ENCODE data around the gene DNAJC16. TPM values are rescaled to one million over a fixed set of nuclear protein-coding genes. Genes with fewer than 3 reads are reported as not detected.

Gene DNAJC16
- total and polyA plus RNA-seq, 2 of the 13 experiments (the other 11 are each of a cell fraction or from before 2014, with no cell fraction given) = 11.4 to 15.4 TPM

DNA sequence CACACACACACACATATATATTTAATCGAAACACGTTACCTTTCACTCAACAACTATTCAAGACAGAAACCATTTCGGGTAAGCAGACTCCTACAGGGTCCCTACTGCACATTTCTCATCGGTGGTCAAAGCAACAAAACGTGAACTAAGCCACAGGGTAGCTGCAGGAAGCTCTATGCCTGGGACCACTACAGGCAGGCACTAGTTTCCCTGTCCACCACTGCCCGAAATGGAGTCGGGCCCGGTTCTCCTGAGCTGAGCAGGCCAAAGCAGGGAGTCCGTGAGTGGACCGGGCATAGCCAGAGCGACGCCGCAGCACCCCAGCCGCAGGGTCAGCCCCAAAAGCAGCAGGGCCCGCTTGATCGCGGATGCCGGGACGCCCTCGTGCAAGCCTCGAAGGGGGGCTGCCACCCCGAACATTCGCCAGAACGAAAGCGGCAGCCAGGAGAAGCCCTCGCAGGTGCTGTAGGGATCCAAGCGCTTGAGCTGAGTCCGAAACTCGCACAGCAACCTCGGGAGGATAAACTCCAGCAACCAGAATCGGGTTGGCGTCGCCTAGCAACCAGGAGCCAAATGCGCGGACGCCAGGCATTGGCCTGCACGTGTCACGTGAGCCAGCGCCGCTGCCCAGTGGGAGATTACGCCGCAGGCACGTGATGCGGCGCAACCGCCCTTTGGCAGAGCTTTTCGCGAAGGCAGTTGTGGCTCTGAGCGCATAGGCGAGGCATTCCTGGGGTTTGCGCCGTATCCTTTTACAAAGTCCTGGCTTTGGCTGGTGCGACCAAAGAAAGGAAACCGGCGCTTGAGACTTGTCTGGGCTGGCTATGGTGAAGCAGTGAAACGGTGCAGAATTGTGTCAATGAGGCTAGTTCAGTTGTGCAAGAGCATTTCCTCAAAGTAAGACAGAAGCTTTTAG is 76.7 kb downstream of the DNAJC16 start (continued):
- TF ChIP-seq GRHL1 (CRISPR knock-in tag; conservative IDR thresholded peaks at IDR 0.05) (no peak), ZNF629 (CRISPR knock-in tag; conservative IDR thresholded peaks at IDR 0.05) (peak; percentile 2; the same call in 1 of the 2 replicates), ZNF337 (CRISPR knock-in tag; IDR thresholded peaks at IDR 0.05; ENCODE audit: borderline replicate concordance, low read depth) (peak; percentile 89; the same call in 1 of the 2 replicates), ZNF576 (CRISPR knock-in tag; IDR thresholded peaks at IDR 0.05) (no peak), ZNF7 (CRISPR knock-in tag; IDR thresholded peaks at IDR 0.05) (no peak), PITX1 (CRISPR knock-in tag; IDR thresholded peaks at IDR 0.05) (peak; percentile 85), JARID2 (CRISPR knock-in tag; IDR thresholded peaks at IDR 0.05; ENCODE audit: insufficient replicate concordance) (no peak), SOX5 (CRISPR knock-in tag; IDR thresholded peaks at IDR 0.05; ENCODE audit: borderline replicate concordance) (peak; percentile 58; the same call in 1 of the 2 replicates), SMAD1 (CRISPR knock-in tag; IDR thresholded peaks at IDR 0.05; ENCODE audit: borderline replicate concordance, low read depth) (no peak; the same call in 1 of the 2 replicates), FOXK2 (IDR thresholded peaks at IDR 0.05) (no peak), ZNF614 (CRISPR knock-in tag; IDR thresholded peaks at IDR 0.05; ENCODE audit: borderline replicate concordance) (peak; percentile 75; the same call in 1 of the 2 replicates), FOSL2 (CRISPR knock-in tag; IDR thresholded peaks at IDR 0.05) (peak; percentile 45; the same call in 1 of the 2 replicates), CHD4 (IDR thresholded peaks at IDR 0.05; ENCODE audit: borderline replicate concordance, low read length) (no peak), ZNF549 (CRISPR knock-in tag; IDR thresholded peaks at IDR 0.05) (no peak)
- TF ChIP-seq, protein P1, sequence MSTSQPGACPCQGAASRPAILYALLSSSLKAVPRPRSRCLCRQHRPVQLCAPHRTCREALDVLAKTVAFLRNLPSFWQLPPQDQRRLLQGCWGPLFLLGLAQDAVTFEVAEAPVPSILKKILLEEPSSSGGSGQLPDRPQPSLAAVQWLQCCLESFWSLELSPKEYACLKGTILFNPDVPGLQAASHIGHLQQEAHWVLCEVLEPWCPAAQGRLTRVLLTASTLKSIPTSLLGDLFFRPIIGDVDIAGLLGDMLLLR (CRISPR knock-in tag; IDR thresholded peaks at IDR 0.05) = peak; percentile 10; the same call in 1 of the 2 replicates
- TF ChIP-seq, protein P2, sequence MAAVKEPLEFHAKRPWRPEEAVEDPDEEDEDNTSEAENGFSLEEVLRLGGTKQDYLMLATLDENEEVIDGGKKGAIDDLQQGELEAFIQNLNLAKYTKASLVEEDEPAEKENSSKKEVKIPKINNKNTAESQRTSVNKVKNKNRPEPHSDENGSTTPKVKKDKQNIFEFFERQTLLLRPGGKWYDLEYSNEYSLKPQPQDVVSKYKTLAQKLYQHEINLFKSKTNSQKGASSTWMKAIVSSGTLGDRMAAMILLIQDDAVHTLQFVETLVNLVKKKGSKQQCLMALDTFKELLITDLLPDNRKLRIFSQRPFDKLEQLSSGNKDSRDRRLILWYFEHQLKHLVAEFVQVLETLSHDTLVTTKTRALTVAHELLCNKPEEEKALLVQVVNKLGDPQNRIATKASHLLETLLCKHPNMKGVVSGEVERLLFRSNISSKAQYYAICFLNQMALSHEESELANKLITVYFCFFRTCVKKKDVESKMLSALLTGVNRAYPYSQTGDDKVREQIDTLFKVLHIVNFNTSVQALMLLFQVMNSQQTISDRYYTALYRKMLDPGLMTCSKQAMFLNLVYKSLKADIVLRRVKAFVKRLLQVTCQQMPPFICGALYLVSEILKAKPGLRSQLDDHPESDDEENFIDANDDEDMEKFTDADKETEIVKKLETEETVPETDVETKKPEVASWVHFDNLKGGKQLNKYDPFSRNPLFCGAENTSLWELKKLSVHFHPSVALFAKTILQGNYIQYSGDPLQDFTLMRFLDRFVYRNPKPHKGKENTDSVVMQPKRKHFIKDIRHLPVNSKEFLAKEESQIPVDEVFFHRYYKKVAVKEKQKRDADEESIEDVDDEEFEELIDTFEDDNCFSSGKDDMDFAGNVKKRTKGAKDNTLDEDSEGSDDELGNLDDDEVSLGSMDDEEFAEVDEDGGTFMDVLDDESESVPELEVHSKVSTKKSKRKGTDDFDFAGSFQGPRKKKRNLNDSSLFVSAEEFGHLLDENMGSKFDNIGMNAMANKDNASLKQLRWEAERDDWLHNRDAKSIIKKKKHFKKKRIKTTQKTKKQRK (IDR thresholded peaks at IDR 0.05; ENCODE audit: low read length) = no peak
- TF ChIP-seq, protein P3, sequence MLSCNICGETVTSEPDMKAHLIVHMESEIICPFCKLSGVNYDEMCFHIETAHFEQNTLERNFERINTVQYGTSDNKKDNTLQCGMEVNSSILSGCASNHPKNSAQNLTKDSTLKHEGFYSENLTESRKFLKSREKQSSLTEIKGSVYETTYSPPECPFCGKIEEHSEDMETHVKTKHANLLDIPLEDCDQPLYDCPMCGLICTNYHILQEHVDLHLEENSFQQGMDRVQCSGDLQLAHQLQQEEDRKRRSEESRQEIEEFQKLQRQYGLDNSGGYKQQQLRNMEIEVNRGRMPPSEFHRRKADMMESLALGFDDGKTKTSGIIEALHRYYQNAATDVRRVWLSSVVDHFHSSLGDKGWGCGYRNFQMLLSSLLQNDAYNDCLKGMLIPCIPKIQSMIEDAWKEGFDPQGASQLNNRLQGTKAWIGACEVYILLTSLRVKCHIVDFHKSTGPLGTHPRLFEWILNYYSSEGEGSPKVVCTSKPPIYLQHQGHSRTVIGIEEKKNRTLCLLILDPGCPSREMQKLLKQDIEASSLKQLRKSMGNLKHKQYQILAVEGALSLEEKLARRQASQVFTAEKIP (CRISPR knock-in tag; IDR thresholded peaks at IDR 0.05; ENCODE audit: borderline replicate concordance) = no peak
- TF ChIP-seq, protein P4, sequence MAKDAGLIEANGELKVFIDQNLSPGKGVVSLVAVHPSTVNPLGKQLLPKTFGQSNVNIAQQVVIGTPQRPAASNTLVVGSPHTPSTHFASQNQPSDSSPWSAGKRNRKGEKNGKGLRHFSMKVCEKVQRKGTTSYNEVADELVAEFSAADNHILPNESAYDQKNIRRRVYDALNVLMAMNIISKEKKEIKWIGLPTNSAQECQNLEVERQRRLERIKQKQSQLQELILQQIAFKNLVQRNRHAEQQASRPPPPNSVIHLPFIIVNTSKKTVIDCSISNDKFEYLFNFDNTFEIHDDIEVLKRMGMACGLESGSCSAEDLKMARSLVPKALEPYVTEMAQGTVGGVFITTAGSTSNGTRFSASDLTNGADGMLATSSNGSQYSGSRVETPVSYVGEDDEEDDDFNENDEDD (CRISPR knock-in tag; IDR thresholded peaks at IDR 0.05; ENCODE audit: borderline replicate concordance) = peak; percentile 97

All from HepG2 (cell line).